Gastroesophageal sphincter (tissue), 3 donors: Measurements from ENCODE around the gene C22orf15.

Experiments used
- EP300 ChIP-seq: sonication (generic); formaldehyde crosslinking; IDR thresholded peaks from one replicate; pipeline ENCODE4 v1.6.1; 2017; ENCODE audit warnings: antibody characterized with exemption, mild to moderate bottlenecking
- POLR2A ChIP-seq, 2 donors: fragments of 450-650 bp; IDR thresholded peaks; one replicate each; pipeline ENCODE4 v1.6.1; 2017; ENCODE audit warnings: antibody characterized with exemption in 2 of 2, mild to moderate bottlenecking in 2 of 2, moderate library complexity in 1 of 2
- TF ChIP-seq, protein P1 (sequence below), 4 experiments: fragments of 200-600 bp in 2 of 4; fragments of 450-650 bp in 2 of 4; sonication (generic) in 1 of 4; IDR thresholded peaks; one replicate each; pipeline ENCODE4 v1.5.1; 2017 to 2019; ENCODE audit warnings: antibody characterized with exemption in 4 of 4, mild to moderate bottlenecking in 2 of 4, moderate library complexity in 2 of 4

DNA sequence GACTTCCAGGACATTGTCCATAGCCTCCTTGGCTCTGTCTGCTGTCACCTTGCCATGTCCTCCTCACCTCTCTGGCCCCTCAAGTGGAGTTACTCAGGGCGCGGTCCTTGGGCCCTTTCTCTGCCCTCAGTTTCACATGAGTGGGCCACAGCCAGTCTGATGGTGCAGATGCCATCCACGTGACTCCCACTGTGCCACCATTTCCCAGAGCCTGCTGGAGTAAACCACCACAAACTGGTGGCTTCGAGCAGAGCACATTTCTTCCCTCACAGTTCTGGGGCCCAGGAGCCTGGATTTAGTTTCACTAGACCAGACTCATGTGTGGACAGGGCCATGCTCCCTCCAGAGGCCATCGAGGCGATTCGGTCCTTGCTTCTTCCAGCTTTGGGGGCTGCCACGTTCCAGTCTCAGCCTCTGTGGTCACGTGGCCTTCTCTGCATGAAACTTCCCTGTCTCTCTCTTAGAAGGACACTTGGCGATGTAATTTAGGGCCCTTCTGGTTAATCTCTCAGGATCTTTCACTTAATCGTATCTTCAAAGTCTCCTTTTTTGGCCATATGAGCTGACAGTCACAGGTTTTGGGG lies 38.5 kb downstream of the C22orf15 start:
- TF ChIP-seq EP300: no peak
- TF ChIP-seq, protein P1, sequence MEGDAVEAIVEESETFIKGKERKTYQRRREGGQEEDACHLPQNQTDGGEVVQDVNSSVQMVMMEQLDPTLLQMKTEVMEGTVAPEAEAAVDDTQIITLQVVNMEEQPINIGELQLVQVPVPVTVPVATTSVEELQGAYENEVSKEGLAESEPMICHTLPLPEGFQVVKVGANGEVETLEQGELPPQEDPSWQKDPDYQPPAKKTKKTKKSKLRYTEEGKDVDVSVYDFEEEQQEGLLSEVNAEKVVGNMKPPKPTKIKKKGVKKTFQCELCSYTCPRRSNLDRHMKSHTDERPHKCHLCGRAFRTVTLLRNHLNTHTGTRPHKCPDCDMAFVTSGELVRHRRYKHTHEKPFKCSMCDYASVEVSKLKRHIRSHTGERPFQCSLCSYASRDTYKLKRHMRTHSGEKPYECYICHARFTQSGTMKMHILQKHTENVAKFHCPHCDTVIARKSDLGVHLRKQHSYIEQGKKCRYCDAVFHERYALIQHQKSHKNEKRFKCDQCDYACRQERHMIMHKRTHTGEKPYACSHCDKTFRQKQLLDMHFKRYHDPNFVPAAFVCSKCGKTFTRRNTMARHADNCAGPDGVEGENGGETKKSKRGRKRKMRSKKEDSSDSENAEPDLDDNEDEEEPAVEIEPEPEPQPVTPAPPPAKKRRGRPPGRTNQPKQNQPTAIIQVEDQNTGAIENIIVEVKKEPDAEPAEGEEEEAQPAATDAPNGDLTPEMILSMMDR (IDR thresholded peaks at IDR 0.05): no peak
- TF ChIP-seq POLR2A (IDR thresholded peaks at IDR 0.05): no peak
